Suppressor macrophage (primary cell): ENCODE results near the gene PDGFC.

Experiments used
- DNase-seq, 4 experiments: peaks; one replicate each; pipeline ENCODE4 v3.0.0-alpha.2; 2020 to 2022

The PDGFC gene

DNA sequence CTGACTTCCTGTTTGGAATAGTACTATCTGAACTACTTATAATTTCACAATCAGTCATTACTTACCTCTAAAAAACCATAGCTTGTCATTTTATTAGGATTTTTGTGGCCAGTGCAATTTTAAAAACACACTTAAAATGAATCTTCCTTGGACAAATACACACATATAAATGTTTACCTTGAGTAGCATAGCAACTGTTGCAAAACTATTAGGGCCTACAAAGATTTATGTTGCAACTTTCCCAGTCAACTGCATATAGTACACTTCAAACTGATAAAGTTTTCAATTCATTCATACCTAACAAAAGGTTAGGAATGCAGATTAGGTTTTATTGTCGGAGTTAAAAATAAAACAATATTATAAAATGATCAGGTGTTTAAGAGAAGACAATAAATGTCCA lies 193.0 kb downstream of the PDGFC start:
- DNase-seq = peak in 2 of 4 experiments; percentile 52 to 57

DNA sequence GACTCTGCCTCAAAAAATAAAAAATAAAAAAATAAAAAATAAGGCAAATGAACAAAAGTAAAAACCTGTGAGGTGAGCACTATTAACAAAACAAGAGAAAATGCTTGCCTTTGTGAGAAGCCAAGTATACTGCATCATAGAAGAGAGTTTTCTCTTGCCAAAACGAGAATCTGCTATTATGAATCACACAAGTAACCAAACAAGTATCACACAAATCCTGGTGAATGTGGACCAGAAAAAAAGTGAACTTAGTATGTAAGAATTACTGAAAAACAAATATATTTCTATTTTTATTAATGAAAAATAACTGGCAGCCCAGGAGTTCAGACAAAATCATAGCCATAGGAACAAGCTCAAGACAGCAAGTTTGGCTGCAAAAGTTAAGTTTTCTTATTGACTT lies 193.5 kb downstream of the PDGFC start:
- DNase-seq = no peak

DNA sequence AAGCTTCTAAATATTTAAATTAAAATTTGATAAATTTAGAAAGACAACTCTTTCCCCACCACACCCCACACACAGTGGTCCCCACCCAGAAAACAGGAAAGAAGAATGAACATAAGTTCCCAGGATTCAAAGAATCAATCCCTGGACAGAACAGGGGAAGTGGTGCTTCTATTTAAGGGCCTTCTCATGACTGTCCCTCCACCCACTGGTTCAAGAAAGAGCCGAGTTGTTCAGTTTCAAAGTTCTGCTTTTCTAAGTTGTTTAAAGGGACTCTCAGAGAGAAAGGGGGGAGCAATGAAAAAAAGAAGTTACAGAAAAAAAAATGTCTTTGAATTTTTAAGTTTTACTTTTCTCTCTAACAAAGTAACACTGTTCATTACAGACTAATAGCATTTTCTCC lies 195.8 kb downstream of the PDGFC start:
- DNase-seq = peak; percentile 65 to 87 (median 78)

DNA sequence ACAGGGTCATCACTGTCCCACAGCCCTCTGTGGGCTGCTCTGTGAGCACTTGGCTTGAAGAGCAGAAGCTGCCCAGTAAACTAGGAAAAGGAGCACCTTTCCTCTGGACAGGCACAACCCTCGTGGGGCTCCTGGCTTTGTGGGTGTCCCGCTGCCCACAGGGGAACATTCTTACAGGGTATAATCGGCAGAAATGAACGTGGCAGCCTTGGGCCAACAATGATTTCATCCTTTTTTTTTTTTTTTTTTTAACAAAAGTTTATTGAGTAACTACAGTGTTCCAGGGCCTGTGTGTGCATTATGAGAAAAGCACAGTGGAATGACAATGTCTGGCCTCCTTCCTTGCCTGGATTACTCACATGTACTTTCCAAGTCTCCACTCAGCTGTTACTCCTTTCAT lies 197.2 kb downstream of the PDGFC start:
- peak in 1 of 4 experiments; percentile 16 for DNase-seq

DNA sequence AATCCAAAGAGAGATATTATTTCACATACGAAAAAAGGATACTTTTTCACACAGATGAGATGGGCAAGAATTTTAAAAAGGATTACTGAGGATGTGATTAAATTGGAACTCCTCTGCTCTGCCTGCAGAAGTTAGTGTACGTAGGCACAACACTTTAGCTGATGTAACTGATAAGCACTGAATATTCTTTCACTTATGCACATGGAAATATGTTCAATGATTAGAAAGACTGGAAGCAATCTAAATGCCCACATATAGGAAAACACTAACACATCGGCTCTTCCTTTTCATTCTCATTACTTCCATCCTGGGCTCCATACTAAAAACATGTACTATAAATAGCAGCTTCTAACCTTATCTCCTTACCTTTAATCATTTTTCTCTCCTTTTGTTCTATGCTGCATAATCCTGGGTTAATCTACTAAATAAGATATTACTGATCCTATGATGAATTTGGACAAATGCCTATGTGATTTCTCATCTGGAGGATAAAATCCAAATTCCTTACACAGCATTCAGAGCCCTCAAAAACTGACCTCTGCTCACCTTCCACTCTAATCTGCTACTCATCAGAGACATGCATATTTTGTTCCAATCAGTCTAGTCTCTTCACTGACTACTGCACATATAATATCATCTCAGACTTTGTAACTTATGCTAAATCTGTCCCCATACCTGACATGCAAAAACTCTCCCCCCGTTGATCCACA lies 197.8 kb downstream of the PDGFC start:
- no peak for DNase-seq

DNA sequence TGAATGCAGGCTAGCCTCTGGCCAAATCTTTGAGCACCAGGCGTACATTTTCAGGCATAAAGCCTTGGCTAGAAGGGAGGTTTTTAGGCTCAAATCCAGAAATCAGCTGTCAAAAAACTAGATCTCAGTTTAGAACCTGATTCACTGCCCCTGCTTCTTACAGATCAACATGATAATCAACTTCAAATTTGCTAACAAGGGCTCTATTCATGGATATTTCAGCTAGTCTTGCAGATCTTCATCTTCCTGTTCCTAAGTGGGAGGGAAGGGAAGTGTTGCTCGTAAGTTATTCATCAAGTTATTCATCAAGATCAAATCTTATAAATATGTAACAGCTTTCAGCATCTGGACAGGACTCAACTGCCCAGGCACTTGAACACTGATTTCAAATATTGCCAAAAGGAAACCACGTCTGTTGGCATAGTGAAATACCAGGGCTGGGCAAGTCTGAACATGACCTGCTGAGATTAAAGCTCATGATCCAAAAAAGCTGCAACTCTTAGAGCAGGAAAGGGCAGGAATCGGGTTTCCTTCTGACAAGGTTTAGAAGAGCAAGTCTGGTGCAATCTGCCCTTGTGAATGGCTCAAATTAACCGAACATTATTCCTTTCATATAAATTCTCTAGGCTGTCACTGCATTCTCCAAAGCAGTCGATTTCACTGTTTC lies 200.3 kb downstream of the PDGFC start:
- DNase-seq = peak in 2 of 4 experiments; percentile 30 to 45

DNA sequence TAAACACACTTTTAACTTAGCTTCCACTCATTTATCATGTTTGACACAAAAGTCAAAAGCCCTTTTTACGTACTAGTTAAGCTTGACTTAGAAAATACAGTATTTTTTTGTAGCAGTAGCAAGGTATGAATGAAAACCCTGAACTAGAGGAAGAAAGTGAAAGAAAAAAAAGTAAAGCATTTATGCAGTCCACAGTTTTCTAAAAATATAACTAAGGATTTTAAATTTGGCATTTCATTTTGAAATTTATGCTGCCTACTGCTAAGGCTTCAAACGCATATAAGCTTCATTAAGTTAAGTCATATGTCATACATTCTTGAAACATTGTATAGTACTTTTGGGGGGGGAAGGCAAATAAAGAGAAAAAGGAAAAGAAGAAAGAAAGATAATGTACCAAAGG lies 201.5 kb downstream of the PDGFC start:
- no peak for DNase-seq

DNA sequence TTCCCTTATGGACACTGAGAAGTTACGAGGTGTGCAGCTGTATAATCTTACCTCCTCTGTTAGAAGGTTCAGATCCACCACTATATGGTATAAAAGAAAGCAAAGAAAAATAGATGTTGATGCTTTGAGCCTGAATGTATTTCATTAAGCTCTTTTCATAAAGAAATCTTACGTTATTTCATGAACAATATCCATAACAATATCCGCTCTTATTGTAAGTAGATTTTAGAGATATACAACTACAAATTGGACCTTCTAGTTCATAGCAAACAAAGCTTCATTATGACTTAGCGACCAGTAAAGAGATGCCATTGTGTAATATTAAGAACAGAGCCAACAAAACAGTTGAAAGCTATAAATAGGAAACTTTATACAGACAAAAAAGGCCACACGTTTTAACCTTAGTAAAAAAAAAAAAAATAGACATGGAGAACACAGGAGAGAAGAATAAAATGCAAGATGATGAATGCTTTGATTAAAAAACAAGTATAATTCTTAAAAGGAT lies 203.6 kb downstream of the PDGFC start:
- no peak for DNase-seq

DNA sequence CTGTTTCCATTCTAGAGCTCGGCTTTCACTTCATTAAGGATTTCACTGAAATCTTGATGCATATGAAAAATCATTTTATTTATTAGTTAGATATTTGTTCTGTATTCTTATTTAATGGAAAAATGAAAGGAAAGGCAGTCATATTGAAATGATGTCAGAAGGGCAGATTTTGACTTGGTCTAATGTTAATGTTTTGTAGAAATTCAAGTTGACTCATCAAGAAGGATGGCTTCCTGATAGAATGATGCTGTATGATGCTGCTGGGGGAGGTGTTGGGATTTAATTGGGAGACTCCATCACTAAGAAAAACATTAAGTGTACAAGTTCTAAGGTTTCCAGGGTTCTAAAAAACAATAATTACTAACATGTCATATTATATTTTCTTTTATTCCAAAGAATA lies 204.8 kb downstream of the PDGFC start:
- no peak for DNase-seq

DNA sequence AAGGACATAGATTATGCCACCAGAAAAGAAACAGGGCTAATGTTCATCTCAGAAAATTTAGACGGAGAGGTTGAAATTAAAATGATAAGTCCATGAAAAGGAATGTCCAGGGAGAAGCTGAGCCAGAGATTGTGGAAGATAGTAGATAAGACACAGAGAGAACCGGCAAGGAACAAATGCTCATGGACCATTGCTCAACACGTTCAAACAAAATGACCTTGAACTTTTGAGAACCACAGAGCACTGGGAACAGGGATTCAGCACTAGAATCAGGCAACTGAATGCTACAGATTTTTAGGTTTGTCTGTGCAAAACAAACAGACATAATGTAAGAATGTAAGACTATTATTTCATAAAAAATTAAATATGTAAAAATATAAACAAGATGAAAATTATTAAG lies 206.3 kb downstream of the PDGFC start:
- no peak for DNase-seq

DNA sequence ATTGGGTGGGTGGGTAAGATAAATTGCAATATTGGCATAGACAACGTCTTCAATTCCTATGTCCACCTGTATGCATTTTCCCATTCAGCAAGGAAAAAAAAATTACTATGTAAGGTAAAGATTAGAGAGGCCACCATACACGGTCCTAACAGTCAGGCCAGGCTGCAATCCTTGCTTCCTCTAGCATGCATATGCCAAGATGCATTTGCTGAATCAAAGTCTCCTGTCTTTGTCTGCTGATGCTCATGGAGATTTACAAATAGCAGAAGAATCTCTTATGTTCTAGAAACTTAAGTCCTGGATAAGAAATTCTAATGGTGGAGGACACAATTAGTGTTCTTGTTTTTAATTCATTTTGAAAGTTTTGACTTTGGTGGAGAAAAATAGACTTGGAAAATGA lies 206.8 kb downstream of the PDGFC start:
- no peak for DNase-seq

DNA sequence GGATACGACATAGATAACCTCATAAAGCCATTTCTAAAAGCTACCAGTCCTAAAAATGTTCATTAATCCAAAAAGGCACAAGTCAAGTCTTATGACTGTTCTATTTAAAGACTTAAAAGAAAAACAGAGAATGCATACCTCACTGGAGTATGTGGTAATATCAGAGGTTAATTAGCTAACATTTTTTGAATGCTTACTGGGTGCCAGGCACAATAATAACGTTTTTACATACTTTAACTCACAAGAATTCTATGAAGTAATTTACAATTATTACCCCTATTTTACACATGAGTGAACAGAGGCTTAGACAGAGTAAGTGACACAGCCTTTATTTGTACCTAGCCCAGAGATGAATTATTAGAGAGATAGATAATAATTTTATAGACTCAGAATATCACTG lies 207.5 kb downstream of the PDGFC start:
- peak in 1 of 4 experiments; percentile 26 for DNase-seq

DNA sequence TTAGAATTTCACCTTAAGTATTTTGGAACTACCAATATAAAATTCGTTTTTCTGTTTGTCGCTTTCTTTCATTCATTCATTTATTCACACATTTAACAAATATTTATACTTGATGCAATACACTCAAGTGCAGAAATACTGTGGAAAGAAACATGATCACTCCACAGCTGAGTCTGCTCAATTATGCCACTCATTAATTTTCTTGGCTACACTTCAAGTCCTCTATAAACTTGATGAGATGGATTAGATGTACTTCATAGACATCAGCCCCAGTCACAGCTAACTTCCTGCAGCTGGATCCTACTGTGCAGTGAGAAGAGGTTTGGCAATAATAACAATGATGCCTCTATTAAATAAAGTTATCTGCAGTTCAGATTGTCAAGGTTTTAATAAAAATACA lies 208.1 kb downstream of the PDGFC start:
- DNase-seq = no peak

DNA sequence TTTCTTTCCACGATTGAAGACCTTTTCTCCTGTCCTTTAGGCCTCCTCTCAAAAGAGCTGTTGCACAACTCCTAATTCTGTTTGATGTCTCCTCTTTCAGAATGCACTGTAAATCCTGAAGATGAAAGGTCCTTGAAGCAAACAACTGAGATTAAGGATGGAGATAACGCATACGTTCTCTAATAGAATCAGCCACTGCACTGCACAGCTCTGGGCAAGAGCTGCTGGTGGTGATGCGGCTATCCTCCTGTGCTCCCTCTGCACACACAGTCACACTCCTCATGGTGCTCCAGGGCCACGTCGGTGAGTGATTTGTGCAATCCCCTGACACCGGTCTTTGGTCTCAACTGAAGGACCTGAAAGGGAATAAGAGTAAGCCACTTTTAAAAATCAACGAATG lies 208.7 kb downstream of the PDGFC start:
- DNase-seq = no peak

DNA sequence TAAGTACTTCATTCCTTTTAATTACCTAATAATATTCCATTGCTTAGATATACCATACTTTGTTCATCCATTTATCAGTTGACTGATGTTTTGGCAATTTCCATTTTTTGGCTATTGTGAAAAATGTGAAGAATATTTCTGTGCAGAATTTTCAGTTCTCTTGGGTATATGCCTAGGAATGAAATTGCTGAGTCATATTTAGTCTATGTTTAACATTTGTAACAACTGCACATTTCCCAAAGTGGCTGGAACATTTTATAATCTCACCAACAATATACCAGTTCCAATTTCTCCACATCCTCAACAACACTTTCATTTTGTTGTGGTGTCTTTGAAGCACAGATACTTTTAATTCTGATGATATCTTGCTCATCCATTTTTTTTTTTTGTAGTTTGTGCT lies 215.5 kb downstream of the PDGFC start:
- no peak for DNase-seq

DNA sequence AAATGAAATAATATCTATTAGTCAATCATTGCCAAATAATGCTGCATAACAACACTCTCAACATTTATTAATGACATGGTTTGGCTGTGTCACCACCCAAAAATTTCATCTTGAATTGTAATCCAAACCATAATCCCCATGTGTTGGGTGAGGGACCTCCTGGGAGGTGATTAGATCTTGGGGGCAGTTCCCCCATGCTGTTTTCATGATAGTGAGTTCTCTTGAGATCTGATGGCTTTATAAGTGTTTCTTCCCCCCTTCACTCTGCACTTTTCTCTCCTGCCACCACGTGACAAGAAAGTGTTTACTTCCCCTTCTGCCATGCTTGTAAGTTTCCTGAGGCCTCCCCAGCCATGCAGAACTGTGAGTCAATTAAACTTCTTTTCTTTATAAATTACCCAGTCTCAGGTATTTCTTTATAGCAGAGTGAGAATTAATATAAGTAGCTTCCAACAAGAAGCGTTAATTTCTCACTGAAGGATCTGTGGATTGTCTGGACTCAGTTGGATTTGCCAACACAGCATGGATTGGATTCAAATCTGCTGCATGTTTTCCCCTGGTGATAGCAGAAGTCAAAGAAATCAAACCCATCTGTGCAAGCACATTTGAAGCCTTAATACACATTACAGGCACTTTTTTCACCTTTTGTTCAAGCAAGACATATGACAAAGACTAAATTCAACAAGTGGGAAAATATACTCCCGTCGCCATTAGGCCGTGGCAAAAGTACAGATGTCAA lies 216.6 kb downstream of the PDGFC start:
- peak in 1 of 4 experiments; percentile 28 for DNase-seq

DNA sequence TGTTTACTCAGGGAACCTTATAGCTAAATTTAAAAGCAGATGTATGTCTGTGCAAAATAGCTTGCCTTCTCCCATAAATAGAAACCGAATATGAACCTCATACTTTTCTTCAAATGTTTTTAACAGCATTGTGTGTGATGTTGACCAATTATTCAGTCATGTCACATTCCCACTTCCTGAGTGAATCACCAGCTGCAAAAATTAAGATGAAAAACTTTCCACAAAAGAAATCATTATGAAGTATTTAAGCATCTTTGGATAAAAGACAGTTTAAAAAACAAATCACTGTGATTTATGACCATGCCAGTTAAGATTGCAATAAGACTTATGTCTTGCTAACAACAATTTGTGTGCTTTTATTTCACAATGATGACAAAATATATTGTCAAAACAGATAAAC lies 220.1 kb downstream of the PDGFC start:
- DNase-seq = no peak

DNA sequence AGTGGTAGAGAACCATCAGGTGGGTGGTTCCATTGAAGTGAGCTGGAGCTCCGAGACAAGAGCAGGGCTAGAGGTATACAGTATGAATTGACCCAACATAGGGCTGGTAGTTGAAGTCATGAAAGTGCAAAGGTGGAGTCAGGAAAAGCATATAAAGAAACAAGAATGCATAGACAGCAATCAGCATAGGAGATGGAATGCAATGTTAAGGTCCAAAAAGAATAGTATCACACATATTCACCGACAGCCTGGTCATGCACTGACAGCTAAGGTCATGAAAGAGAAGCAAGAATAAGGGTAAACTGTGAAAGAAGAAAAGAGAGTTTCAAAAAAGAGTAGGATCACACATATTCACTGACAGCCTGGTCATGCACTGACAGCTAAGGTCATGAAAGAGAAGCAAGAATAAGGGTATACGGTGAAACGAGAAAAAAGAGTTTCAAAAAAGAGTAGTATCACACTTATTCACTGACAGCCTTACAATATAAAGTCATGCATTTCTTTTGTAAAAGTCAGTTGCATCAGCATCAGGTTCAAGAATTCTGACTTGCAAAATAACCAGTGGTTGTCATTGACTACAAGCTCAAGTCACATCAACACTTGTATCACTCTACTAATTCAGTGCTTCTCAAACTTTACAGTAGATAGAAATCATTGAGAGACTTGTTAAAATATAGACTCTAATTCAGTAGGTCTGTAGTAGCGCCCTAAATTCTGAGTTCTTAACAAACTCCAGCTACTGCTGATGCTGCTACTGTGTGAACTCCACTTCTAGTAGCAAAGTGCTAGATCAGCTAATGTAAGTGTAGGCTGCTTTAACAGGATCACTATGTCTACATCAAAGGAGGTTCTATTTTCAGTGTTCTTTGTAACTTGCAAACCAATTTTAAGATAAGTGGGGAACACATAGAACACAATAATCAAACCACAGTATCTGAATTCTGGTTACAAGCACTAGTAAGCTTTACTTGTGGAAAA lies 221.9 kb downstream of the PDGFC start:
- no peak for DNase-seq

DNA sequence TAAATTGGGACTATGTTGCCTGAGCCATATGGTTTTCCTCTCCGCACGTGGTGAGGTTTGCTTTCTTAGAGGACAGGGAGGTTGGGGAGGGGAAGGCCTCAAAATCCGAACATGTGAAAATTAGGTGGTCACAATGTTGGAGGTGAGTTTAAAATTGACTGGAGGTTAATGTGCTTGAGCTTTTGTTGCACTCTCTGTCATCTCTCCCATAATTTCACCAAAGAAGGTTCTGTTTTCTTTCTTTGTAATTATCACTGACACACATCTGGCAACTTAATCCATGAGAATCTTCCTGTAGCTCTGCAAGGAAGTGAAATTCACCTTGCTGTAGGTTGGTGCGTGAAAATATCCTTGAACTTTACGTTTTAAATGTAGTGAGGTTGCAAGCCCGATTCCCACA lies 225.5 kb downstream of the PDGFC start:
- DNase-seq = no peak

DNA sequence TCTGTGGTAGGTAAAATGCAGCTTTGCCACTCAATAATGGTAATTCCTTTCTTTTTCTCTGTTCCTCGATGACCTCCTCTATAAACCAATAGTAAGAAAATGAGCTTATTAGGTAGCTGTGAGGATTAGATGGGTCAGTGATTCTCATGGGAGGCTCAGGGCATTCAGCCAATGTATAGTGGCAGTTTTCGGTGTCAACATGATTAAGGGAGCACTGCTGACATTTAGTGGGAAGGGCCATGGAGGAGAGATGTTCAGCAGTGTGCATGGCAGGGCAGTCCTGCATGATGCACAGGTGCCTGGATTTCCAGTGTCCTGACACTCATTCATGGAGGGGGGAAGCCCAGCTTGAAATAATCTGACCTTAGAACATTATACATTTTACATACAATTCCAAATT lies 232.8 kb downstream of the PDGFC start:
- no peak for DNase-seq

DNA sequence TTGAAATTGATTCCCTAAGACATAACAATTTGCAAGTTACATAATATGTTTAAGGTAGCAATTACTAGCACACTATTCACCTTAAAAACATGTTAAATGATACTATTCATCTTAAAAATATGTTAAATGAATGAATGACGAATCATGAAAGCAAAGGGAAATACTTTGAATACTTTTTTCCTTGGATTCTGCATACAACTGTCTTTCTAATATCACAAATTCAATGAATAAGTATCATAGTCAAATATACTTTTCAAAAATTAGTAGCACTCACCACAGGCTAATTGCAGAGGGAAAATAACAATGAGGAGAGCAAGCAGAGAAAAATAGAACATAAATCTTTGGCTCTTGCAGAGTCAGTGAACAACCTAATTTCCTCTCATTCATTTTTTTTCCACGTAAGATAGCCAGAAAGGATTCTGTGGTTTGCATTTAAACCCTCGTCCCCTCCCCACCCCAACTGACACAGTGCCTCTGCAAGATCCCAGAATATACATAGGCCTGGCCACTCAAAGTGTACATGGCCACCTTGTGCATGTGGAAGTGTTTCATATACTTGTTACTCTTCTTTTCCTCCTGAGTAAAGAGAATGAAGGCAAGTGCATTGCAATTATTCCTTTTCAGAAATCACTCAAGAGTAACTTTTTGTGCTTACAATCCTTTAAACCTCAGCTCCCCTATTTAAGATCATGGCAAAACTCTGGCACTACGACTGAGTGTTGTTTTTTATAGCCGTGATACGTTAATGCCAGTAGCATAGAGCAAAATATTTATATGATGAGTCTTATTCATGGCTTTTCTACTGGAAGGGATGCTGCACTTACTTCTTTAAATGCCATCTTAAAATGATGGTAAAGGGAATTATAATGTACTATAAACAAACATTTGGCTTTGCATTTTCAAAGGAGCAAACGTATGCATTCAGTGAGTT lies 236.4 kb downstream of the PDGFC start:
- no peak for DNase-seq
